ENCODE data around the gene DOCK4. TPM values are rescaled to one million over a fixed set of nuclear protein-coding genes. Genes with fewer than 3 reads are reported as not detected.

The DOCK4 gene
- total RNA-seq, 1 experiment from 2014 or later, result 4.9 TPM

DNA sequence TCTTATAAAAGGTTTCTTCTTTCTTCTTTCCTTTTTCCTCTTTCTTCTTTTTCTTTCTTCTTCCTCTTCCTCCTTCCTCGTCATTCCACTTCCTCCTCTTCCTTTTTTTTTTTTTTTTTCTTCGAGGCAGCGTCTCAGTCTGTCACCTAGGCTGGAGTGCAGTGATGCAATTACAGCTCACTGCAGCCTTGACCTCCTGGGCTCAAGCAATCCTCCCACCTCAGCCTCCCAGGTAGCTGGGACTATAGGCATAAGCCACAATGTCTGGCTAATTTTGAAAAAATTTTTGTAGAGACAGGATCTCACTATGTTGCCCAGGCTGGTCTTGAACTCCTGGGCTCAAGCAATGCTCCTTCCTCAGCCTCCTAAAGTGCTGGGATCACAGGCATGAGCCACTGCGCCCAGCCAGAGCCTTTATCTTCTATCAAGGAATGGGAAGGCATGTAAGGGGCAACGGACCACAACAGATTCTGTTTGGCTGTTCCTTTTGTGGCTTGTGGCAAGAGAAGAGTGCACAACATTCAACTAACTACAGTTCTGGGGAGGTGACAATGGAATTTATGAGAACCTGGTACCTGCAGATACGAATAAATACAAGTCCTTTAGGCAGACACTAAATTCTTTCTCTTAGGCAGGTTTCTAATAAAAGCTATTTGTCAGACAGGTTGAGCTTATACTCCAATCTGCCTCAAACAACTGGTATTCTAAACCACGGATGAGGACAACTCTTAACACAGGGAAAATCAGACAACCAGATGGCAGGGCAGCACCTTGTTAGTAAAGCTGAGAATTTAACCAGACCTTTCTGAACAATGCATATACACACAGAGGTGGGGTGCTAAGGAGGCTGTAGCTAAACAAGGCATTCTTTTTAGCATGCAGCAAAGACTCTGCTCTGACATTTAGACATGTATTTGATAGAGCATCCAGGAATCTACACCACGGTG lies 100.3 kb downstream of the DOCK4 start:
- H3K4me3 Mint-ChIP-seq, result no peak overlapping the region
- Histone ChIP-seq H3K23me2 (ENCODE audit: insufficient read length, low read depth, low read length, poor library complexity, severe bottlenecking) (no peaks in the 10 kb centered on the region), H2BK12ac (ENCODE audit: insufficient read length, low read depth, low read length) (no peak overlapping the region), H3K18ac (ENCODE audit: insufficient read length, low read depth, low read length) (no peak overlapping the region), H3K56ac (ENCODE audit: insufficient read length, low read depth, low read length) (no peak overlapping the region), H3K4me2 (ENCODE audit: insufficient read depth, insufficient read length, low read length) (no peak overlapping the region), H3T11ph (ENCODE audit: low read length) (no peak overlapping the region), H2BK15ac (ENCODE audit: low read depth, low read length) (no peak overlapping the region), H2BK120ac (ENCODE audit: low read depth, low read length, poor library complexity, severe bottlenecking) (no peak overlapping the region), H4K8ac (replicated peaks; ENCODE audit: insufficient read length, low read depth, low read length) (no peak overlapping the region), H3K9me3 (ENCODE audit: control insufficient read depth, low read depth, low read length) (no peaks in the 10 kb centered on the region), H4K5ac (ENCODE audit: insufficient read length, low read depth, low read length) (no peak overlapping the region), H4K91ac (ENCODE audit: insufficient read length, low read depth, low read length) (no peak overlapping the region), H3K23ac (ENCODE audit: insufficient read length, low read depth, low read length) (no peak overlapping the region), H3K79me2 (ENCODE audit: insufficient read depth, low read length) (0 out of 2 replicates have a peak, but pooled peaks cover 1% of the 10 kb centered on the region), H4K20me1 (ENCODE audit: control insufficient read depth, insufficient read depth, insufficient read length) (no peaks in the 10 kb centered on the region), H2AK5ac (ENCODE audit: insufficient read length, low read length) (no peak overlapping the region), H3K79me1 (ENCODE audit: insufficient read depth, low read depth, low read length, poor library complexity, severe bottlenecking) (peaks cover 4% of the 10 kb centered on the region), H3K27ac (ENCODE audit: insufficient read length, low read depth, low read length) (no peak overlapping the region), H3K14ac (ENCODE audit: insufficient read depth, low read length) (no peak overlapping the region), H3K27me3 (ENCODE audit: insufficient read depth, low read length) (no peaks in the 10 kb centered on the region), H2BK5ac (ENCODE audit: insufficient read length, low read length) (no peak overlapping the region), H2BK20ac (ENCODE audit: low read depth, low read length, poor library complexity, severe bottlenecking) (no peak overlapping the region), H3K9ac (ENCODE audit: extremely low read depth, insufficient read length, low read length) (no peak overlapping the region), H3K4me1 (ENCODE audit: insufficient read depth, low read length) (peaks cover 5% of the 10 kb centered on the region), H3K4ac (ENCODE audit: low read depth, low read length) (no peak overlapping the region), H2AFZ (ENCODE audit: low read length) (no peak overlapping the region)
- peaks cover 9 to 13% of the 10 kb centered on the region in 2 experiments for H3K4me1 Mint-ChIP-seq
- H3K9me3 Mint-ChIP-seq, result no peaks in the 10 kb centered on the region
- no peaks in the 10 kb centered on the region for H3K36me3 Mint-ChIP-seq (ENCODE audit: insufficient read depth in 1 of 3, low read depth in 3 of 3)
- DNase-seq, result no peak
- H3K27me3 Mint-ChIP-seq (ENCODE audit: low read depth), result no peaks in the 10 kb centered on the region
- TF ChIP-seq, protein P1, sequence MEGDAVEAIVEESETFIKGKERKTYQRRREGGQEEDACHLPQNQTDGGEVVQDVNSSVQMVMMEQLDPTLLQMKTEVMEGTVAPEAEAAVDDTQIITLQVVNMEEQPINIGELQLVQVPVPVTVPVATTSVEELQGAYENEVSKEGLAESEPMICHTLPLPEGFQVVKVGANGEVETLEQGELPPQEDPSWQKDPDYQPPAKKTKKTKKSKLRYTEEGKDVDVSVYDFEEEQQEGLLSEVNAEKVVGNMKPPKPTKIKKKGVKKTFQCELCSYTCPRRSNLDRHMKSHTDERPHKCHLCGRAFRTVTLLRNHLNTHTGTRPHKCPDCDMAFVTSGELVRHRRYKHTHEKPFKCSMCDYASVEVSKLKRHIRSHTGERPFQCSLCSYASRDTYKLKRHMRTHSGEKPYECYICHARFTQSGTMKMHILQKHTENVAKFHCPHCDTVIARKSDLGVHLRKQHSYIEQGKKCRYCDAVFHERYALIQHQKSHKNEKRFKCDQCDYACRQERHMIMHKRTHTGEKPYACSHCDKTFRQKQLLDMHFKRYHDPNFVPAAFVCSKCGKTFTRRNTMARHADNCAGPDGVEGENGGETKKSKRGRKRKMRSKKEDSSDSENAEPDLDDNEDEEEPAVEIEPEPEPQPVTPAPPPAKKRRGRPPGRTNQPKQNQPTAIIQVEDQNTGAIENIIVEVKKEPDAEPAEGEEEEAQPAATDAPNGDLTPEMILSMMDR (conservative IDR thresholded peaks at IDR 0.05), result no peak
- 100% methylated on average over 1 of the region's 8 CpGs for WGBS (ENCODE audit: extremely low coverage, insufficient read length, low lambda C conversion rate)
- H3K27ac Mint-ChIP-seq, result no peak overlapping the region
